ENCODE measurements around the gene LINC01488.

Gene LINC01488

DNA sequence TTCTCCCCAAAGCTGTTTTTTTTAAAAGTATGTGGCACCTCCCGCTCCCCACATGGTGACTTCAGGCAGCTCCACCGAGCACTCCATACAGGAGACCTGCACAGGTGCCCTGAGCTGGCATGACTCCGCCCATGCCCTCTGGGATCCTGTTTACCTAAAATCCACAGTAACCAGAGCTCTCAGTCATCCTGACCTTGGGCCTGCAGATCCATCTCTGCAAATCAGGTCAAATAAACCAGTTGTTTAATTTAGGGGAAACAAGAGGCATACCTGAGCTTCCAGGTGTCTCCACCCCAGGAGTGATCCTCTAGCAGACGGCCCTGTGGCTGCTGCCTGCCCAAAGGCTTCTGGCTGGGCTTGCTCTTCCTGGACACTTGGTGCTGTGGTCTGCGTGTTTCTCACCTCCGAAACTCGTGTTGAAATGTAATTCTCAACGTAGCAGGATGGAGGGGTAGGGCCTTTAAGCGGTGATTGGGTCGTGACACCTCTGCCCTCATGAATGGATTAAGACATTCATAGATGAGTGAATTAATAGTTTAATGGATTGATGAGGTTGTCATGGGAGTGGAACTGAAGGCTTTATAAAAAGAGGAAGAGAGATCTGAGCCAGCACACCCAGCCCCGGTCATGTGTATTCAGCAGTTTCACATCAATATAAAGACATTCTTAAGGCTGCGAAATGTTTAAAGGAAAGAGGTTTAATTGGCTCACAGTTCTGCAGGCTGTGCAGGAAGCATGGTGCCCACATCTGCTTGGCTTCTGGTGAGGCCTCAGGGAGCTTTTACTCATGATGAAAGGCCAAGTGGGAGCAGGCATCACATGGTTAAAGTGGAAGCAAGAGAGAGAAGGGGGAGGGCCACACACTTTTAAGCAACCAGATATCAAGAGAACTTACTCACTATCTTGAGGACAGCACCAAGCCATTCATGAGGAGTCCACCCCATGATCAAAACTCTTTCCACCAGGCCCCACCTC is 34.1 kb downstream of the LINC01488 start:
- no peaks in the 10 kb centered on the region for H3K9me3 ChIP-seq
- no peak for DNase-seq
- no peaks in the 10 kb centered on the region for H3K27me3 ChIP-seq
- no peaks in the 10 kb centered on the region for H3K36me3 ChIP-seq
- peaks cover 5% of the 10 kb centered on the region for H3K4me1 ChIP-seq
- TF ChIP-seq, protein P1, sequence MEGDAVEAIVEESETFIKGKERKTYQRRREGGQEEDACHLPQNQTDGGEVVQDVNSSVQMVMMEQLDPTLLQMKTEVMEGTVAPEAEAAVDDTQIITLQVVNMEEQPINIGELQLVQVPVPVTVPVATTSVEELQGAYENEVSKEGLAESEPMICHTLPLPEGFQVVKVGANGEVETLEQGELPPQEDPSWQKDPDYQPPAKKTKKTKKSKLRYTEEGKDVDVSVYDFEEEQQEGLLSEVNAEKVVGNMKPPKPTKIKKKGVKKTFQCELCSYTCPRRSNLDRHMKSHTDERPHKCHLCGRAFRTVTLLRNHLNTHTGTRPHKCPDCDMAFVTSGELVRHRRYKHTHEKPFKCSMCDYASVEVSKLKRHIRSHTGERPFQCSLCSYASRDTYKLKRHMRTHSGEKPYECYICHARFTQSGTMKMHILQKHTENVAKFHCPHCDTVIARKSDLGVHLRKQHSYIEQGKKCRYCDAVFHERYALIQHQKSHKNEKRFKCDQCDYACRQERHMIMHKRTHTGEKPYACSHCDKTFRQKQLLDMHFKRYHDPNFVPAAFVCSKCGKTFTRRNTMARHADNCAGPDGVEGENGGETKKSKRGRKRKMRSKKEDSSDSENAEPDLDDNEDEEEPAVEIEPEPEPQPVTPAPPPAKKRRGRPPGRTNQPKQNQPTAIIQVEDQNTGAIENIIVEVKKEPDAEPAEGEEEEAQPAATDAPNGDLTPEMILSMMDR (IDR thresholded peaks at IDR 0.05; ENCODE audit: low read depth, low read length) = no peak
- no peak overlapping the region for H3K4me3 ChIP-seq (ENCODE audit: low read depth, low read length)

DNA sequence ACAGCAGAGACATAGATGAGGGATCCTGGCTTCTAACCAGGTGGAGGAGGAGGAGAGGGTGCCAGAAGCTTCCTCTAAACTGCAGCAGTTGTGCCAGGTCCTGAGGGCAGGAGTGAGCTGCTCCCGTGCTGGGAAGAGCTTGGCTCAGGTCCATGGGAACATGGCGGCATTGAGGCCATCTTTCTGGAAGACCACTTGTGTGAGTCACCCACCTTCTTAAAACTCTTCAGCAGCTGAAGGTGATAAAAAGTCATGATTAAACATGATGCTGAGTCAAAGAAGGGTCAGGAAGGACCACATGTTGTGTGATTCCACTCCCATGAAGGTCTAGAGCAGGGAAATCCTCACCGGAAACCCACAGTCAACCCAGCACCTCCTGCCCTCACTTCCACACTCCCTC is 35.1 kb downstream of the LINC01488 start:
- no peaks in the 10 kb centered on the region for H3K27me3 ChIP-seq
- no peaks in the 10 kb centered on the region for H3K9me3 ChIP-seq
- peaks cover 4% of the 10 kb centered on the region for H3K4me1 ChIP-seq
- TF ChIP-seq, protein P1 (IDR thresholded peaks at IDR 0.05; ENCODE audit: low read depth, low read length) = no peak
- H3K4me3 ChIP-seq (ENCODE audit: low read depth, low read length) = no peak overlapping the region
- H3K36me3 ChIP-seq = no peaks in the 10 kb centered on the region
- no peak for DNase-seq

DNA sequence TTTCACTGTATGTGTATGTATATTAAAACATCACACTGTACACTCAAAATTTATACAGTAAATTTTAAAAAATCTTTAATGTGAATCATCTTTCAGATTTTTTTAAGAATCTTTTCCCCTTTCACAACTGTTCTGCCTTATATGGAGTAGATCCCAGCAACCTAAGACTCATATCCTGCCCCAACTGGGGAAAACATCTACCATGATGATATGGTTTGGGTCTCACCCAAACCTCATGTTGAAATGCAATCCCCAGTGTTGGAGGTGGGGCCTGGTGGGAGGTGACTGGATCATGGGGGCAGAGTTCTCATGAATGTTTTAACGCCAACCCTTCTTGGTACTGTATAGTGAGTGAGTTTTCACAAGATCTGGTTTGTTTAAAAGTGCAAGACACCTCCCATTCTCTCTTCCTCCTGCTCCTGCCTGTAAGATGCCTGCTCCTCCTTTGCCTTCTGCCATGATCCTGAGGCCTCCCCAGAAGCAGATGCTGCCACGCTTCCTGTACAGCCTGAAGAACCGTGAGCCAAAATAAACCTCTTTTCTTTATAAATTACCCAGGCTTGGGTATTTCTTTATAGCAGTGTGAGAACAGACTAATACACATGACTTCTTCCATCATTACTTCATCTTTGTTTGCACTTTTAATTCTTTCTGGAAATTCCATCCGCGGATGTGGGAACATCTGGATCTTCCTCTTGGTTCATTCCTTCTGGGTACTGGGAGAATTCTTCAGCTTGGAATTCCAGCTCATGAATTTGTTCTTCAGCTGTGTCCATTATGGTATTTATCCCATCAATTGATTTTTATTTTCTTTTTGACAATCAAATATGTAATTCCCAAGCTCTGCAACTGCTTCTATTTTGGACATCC is 36.9 kb downstream of the LINC01488 start:
- no peaks in the 10 kb centered on the region for H3K9me3 ChIP-seq
- H3K4me1 ChIP-seq = no peaks in the 10 kb centered on the region
- no peaks in the 10 kb centered on the region for H3K36me3 ChIP-seq
- DNase-seq = no peak
- H3K27me3 ChIP-seq = no peaks in the 10 kb centered on the region
- TF ChIP-seq, protein P1 (IDR thresholded peaks at IDR 0.05; ENCODE audit: low read depth, low read length) = no peak
- no peak overlapping the region for H3K4me3 ChIP-seq (ENCODE audit: low read depth, low read length)

DNA sequence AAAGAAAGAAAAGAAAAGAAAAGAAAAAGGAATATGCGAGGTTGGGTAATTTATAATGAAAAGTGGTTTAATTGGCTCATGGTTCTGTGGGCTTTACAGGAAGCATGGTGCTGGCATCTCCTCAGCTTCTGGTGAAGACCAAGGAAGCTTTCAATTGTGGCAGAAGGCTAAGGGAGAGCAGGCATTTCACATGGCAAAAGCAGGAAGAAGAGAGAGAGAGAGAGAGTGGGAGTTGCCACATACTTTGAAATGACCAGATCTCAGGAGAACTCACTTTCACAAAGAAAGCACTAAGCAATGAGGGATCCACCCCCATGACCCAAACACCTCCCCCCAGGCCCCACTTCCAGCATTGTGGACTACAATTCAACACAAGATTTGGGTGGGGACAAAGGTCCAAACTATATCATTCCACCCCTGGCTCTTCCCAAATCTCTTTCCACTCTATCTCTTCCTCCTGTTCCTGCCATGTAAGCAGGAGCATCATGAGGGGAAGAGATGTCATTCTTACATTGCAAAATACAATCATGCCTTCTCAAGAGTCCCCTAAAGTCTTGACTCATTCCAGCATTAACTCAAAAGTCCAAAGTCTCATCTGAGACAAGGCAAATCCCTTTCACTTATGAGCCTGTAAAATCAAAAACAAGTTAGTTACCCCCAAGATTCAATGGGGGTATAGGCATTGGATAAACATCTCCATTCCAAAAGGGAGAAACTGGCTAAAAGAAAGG is 38.9 kb downstream of the LINC01488 start:
- no peaks in the 10 kb centered on the region for H3K27me3 ChIP-seq
- no peaks in the 10 kb centered on the region for H3K9me3 ChIP-seq
- H3K4me3 ChIP-seq (ENCODE audit: low read depth, low read length) = no peak overlapping the region
- H3K36me3 ChIP-seq = no peaks in the 10 kb centered on the region
- no peak for DNase-seq
- peaks cover 3% of the 10 kb centered on the region; the same call in 1 of the 2 replicates for H3K4me1 ChIP-seq
- TF ChIP-seq, protein P1 (IDR thresholded peaks at IDR 0.05; ENCODE audit: low read depth, low read length) = no peak

DNA sequence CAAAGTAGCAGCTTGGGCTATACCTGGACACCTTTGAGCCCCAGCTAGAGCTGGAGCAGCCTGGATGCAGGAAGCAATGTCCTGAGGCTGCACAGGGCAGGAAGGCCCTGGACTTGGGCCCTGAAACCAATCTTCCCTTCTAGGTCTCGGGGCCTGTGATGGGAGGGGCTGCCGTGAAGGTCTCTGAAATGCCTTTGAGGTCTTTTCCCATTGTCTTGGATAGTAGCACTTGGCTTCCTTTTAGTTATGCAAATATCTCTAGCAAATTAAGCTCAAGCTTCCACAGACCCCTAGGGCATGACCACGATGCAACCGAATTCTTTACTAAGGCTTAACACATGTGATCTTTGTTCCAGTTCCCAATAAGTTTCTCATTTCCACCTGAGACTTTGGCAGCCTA is 40.0 kb downstream of the LINC01488 start:
- TF ChIP-seq, protein P1 (IDR thresholded peaks at IDR 0.05; ENCODE audit: low read depth, low read length) = no peak
- H3K27me3 ChIP-seq = no peaks in the 10 kb centered on the region
- no peaks in the 10 kb centered on the region for H3K9me3 ChIP-seq
- H3K4me1 ChIP-seq = peaks cover 3% of the 10 kb centered on the region; the same call in 1 of the 2 replicates
- no peak overlapping the region for H3K4me3 ChIP-seq (ENCODE audit: low read depth, low read length)
- H3K36me3 ChIP-seq = no peaks in the 10 kb centered on the region
- no peak for DNase-seq
